GM12892 (cell line): ENCODE results near the gene NEUROG1.

ENCODE experiments used
- POLR2A ChIP-seq: IDR thresholded peaks from 2 replicates; pipeline ENCODE4 v1.6.1; 2011; ENCODE audit warnings: low read depth, low read length, control low read depth
- POLR2AphosphoS5 ChIP-seq: IDR thresholded peaks from 2 replicates; pipeline ENCODE4 v1.6.1; 2011; ENCODE audit warnings: low read depth, low read length, control low read depth

DNA sequence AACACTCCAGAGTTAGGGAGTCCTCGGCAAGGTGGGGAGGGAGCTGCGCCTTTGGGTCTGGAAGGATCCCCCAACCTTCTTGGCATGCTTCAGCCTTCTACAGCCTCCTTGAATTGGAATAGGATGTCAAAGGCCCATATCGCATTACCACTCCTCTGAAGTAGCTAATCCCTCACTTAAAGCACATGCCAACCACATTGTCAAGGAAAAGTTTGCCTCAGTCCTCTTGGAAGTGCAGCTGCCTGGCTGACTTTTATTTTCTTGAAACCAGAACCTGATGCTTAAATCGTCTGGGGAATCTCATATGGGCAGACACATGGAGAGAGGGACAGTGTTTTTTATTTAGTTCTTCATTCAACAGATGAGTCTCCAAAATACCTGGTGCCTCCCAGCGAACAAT, 28.6 kb upstream of the NEUROG1 start:
- TF ChIP-seq POLR2A (no peak), POLR2AphosphoS5 (no peak)
